ENCODE results near the gene RHBDD2. TPM values are rescaled to one million over a fixed set of nuclear protein-coding genes. Genes with fewer than 3 reads are reported as not detected.
A peak's percentile ranks its signal among the peaks of the same experiment; 100 is the strongest.
"Not testable (repeated sequence)": the region's sequence is repeated elsewhere in the genome, so short reads cannot be mapped to it uniquely, and the experiment has no call there.

The RHBDD2 gene
- total RNA-seq, 1 donor from 2014 or later = 33.8 TPM

DNA sequence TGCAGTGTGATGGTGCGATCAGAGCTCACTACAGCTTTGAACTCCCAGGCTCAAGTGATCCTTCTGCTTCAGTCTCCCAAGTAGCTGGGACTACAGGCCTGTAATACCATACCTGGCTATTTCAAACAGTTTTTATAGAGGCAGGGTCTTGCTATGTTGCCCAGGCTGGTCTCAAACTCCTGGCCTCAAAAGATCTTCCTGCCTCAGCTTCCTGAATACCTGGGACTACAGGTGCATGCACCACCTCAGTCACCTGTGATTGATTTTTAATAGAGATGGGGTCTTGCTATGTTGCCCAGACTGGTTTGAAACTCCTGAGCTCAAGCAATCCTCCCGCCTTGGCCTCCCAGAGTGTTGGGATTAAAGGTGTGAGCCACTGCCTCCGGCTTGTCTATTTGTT lies 38.8 kb upstream of the RHBDD2 start:
- Mint-ChIP-seq H3K4me1 (ENCODE audit: low read depth) (peaks cover 10% of the 10 kb centered on the region), H3K9me3 (ENCODE audit: low read depth) (no peaks in the 10 kb centered on the region), H3K27ac (ENCODE audit: unreplicated experiment) (no peak overlapping the region), H3K27me3 (ENCODE audit: low read depth) (peaks cover 3% of the 10 kb centered on the region), H3K36me3 (ENCODE audit: low read depth) (no peaks in the 10 kb centered on the region), H3K4me3 (ENCODE audit: unreplicated experiment) (no peak overlapping the region)
- TF ChIP-seq, protein P1, sequence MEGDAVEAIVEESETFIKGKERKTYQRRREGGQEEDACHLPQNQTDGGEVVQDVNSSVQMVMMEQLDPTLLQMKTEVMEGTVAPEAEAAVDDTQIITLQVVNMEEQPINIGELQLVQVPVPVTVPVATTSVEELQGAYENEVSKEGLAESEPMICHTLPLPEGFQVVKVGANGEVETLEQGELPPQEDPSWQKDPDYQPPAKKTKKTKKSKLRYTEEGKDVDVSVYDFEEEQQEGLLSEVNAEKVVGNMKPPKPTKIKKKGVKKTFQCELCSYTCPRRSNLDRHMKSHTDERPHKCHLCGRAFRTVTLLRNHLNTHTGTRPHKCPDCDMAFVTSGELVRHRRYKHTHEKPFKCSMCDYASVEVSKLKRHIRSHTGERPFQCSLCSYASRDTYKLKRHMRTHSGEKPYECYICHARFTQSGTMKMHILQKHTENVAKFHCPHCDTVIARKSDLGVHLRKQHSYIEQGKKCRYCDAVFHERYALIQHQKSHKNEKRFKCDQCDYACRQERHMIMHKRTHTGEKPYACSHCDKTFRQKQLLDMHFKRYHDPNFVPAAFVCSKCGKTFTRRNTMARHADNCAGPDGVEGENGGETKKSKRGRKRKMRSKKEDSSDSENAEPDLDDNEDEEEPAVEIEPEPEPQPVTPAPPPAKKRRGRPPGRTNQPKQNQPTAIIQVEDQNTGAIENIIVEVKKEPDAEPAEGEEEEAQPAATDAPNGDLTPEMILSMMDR (IDR thresholded peaks at IDR 0.05) = no peak
- DNase-seq (ENCODE audit: low spot score) = no peak

DNA sequence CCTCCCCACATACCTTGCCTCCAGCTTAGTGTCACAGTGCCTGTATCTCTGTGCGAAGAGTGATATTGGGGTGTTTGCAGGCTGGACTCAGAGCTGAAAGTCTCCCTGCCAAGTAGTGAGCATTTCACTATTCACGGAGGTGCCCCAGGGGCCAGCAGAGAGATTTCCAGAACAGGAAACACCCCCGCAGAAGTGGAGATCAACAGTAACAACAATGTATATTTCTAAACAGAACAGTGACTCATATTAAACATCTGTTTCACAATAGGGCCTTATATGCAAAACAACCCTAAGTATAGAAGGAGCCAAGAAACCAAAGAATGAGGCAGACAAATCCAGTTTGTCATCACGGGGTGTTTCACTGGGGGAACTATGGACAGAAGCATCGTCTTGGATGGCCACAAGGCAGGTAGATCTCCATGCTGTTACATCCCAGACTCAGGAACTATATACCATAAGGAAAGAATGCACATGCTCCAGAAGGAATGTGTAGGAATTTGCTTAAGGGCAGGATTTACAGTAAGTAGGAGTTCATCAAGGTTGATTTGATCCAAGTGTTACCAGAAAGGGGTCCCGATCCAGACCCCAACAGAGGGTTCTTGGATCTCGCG lies 35.9 kb upstream of the RHBDD2 start:
- no peak overlapping the region for H3K4me3 Mint-ChIP-seq (ENCODE audit: unreplicated experiment)
- peaks cover 10% of the 10 kb centered on the region for H3K4me1 Mint-ChIP-seq (ENCODE audit: low read depth)
- no peaks in the 10 kb centered on the region for H3K36me3 Mint-ChIP-seq (ENCODE audit: low read depth)
- TF ChIP-seq, protein P1 (IDR thresholded peaks at IDR 0.05) = no peak
- peaks cover 6% of the 10 kb centered on the region for H3K27me3 Mint-ChIP-seq (ENCODE audit: low read depth)
- H3K27ac Mint-ChIP-seq (ENCODE audit: unreplicated experiment) = peak overlapping the region; percentile 46
- H3K9me3 Mint-ChIP-seq (ENCODE audit: low read depth) = no peaks in the 10 kb centered on the region
- no peak for DNase-seq (ENCODE audit: low spot score)

DNA sequence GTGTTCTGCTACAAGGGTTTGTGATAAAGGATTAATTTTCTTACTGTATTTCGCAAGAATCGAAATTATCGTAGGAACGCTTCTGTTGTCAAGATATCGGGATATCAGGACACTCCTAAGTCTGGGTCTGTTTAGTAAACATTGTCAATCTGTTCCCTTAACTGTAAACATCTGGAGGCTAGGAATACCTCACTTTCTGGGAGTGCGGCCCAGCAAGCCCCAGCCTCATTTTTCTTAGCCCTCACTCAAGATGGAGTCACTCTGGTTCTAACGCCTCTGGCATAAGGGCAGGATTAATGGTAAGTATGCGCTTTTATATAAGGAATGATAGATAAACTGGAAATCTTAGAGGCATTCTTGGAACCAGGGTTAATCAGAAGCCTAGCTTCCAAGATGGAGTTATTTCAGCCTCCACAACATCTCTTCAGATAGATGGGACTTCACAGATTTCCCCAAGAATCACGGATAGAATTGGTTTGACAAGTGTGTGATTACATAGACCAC lies 35.2 kb upstream of the RHBDD2 start:
- Mint-ChIP-seq H3K27me3 (ENCODE audit: low read depth) (peaks cover 6% of the 10 kb centered on the region), H3K27ac (ENCODE audit: unreplicated experiment) (no peak overlapping the region), H3K4me1 (ENCODE audit: low read depth) (peaks cover 10% of the 10 kb centered on the region), H3K36me3 (ENCODE audit: low read depth) (no peaks in the 10 kb centered on the region), H3K4me3 (ENCODE audit: unreplicated experiment) (no peak overlapping the region), H3K9me3 (ENCODE audit: low read depth) (no peaks in the 10 kb centered on the region)
- DNase-seq (ENCODE audit: low spot score) = no peak
- TF ChIP-seq, protein P1 (IDR thresholded peaks at IDR 0.05) = no peak

DNA sequence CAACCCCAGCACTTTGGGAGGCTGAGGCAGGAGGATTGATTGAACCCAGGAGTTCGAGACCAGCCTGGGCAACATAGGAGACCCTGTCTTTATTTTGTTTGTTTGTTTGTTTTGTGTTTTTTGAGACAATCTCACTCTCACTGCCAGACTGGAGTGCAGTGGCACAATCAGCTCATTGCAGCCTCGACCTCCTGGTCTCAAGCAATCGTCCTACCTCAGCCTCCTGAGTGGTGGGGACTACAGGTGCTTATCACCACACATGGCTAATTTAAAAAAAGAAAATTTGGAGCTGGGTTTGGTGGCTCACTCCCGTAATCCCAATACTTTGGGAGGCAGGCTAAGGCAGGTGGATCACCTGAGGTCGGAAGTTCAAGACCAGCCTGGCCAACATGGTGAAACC lies 34.7 kb upstream of the RHBDD2 start:
- Mint-ChIP-seq H3K4me3 (ENCODE audit: unreplicated experiment) (no peak overlapping the region), H3K36me3 (ENCODE audit: low read depth) (no peaks in the 10 kb centered on the region), H3K4me1 (ENCODE audit: low read depth) (peaks cover 10% of the 10 kb centered on the region), H3K27ac (ENCODE audit: unreplicated experiment) (no peak overlapping the region), H3K9me3 (ENCODE audit: low read depth) (no peaks in the 10 kb centered on the region), H3K27me3 (ENCODE audit: low read depth) (peaks cover 6% of the 10 kb centered on the region)
- DNase-seq (ENCODE audit: low spot score) = no peak
- TF ChIP-seq, protein P1 (IDR thresholded peaks at IDR 0.05) = no peak

DNA sequence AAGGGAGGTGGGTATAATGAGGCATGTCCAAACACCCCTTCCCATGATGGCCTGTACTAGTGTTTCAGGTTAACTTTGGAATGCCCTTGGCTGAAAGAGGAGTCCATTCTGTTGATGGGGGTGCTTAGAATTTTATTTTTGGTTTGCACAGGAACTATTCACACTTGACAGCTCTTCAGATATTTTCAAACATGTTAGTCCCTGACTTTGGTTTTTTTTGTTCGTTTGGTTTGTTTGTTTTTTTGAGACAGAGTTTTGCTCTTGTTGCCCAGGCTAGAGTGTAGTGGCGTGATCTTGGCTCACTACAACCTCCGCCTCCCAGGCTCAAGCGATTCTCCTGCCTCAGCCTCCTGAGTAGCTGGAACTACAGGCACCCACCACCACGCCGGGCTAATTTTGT lies 33.7 kb upstream of the RHBDD2 start:
- not testable (repeated sequence) for H3K27ac Mint-ChIP-seq (ENCODE audit: unreplicated experiment); H3K27me3 Mint-ChIP-seq (ENCODE audit: low read depth); DNase-seq (ENCODE audit: low spot score); H3K4me3 Mint-ChIP-seq (ENCODE audit: unreplicated experiment); H3K9me3 Mint-ChIP-seq (ENCODE audit: low read depth); H3K4me1 Mint-ChIP-seq (ENCODE audit: low read depth); H3K36me3 Mint-ChIP-seq (ENCODE audit: low read depth)

DNA sequence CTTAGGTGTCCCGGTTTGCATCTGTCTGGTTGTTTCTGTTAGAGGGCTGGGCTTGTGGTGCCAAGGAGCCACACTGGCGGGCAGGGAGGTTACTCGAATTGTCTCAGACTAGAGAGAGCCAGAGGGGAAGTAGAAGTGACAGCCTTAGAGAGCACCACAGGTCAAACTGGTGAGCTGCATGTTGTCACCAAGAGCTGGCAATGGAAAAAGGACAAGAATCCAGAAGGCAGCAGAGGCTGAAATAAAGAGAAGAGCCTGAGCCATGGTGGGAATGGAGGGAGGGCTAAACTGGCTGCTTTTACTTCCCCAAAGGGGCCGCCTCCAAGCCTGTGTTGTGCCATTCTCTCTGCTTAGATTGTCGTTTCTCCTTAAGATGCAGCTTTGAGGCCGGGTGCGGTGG lies 31.1 kb upstream of the RHBDD2 start:
- Mint-ChIP-seq H3K36me3 (ENCODE audit: low read depth) (no peaks in the 10 kb centered on the region), H3K4me3 (ENCODE audit: unreplicated experiment) (no peak overlapping the region), H3K9me3 (ENCODE audit: low read depth) (no peaks in the 10 kb centered on the region), H3K27ac (ENCODE audit: unreplicated experiment) (no peak overlapping the region), H3K4me1 (ENCODE audit: low read depth) (peaks cover 6% of the 10 kb centered on the region), H3K27me3 (ENCODE audit: low read depth) (peaks cover 6% of the 10 kb centered on the region)
- no peak for DNase-seq (ENCODE audit: low spot score)
- TF ChIP-seq, protein P1 (IDR thresholded peaks at IDR 0.05) = no peak
